HG03025 (cell line): ENCODE data around the gene MYOD1.

Experiments used
- ATAC-seq: cut with Tn5 transposase; IDR thresholded peaks from one replicate; pipeline ENCODE4 v1.9.1; 2021; ENCODE audit warnings: mild to moderate bottlenecking, moderate library complexity; ENCODE audit not compliant: unreplicated experiment, low FRiP score

MYOD1 gene

GRCh38 chr11:17719028-17719937 is at the start of gene MYOD1:
TSS of gene MYOD1 (plus strand) at chr11:17719571. CDS start at chr11:17719783, 212 bp downstream.
- no peak for ATAC-seq

GRCh38 chr11:17672469-17672868 is 46.9 kb upstream of the MYOD1 start:
- no peak for ATAC-seq

- ATAC-seq = no peak
These were observed 45.4 kb upstream of the MYOD1 start for GRCh38 chr11:17673951-17674350.

- no peak for ATAC-seq
These were observed 36.5 kb upstream of the MYOD1 start for GRCh38 chr11:17682848-17683247.

- no peak for ATAC-seq
These were observed 35.8 kb upstream of the MYOD1 start for GRCh38 chr11:17683377-17684161.

GRCh38 chr11:17684550-17684949 is 34.8 kb upstream of the MYOD1 start:
- no peak for ATAC-seq

GRCh38 chr11:17686231-17686980 is 33.0 kb upstream of the MYOD1 start:
- no peak for ATAC-seq

- ATAC-seq = no peak
These were observed 31.3 kb upstream of the MYOD1 start for GRCh38 chr11:17687946-17688670.

GRCh38 chr11:17691550-17691949 is 27.8 kb upstream of the MYOD1 start:
- no peak for ATAC-seq

GRCh38 chr11:17691976-17692375 is 27.4 kb upstream of the MYOD1 start:
- ATAC-seq = no peak

- no peak for ATAC-seq
These were observed 26.4 kb upstream of the MYOD1 start for GRCh38 chr11:17692931-17693330.

GRCh38 chr11:17693531-17693930 is 25.8 kb upstream of the MYOD1 start:
- ATAC-seq = no peak

- no peak for ATAC-seq
These were observed 24.8 kb upstream of the MYOD1 start for GRCh38 chr11:17694494-17695110.

GRCh38 chr11:17695454-17696441 is 23.6 kb upstream of the MYOD1 start:
- no peak for ATAC-seq

- ATAC-seq = no peak
These were observed 22.6 kb upstream of the MYOD1 start for GRCh38 chr11:17696741-17697140.

- ATAC-seq = no peak
These were observed 22.0 kb upstream of the MYOD1 start for GRCh38 chr11:17697175-17697949.

- no peak for ATAC-seq
These were observed 19.9 kb upstream of the MYOD1 start for GRCh38 chr11:17699147-17700114.
